GM19023 (cell line): ENCODE results near the gene ZNF26.
"Not testable (repeated sequence)": the region's sequence is repeated elsewhere in the genome, so short reads cannot be mapped to it uniquely, and the experiment has no call there.

Experiments used
- ATAC-seq: cut with Tn5 transposase; IDR thresholded peaks from one replicate; pipeline ENCODE4 v1.9.1; 2021; ENCODE audit warnings: mild to moderate bottlenecking, moderate library complexity; ENCODE audit not compliant: unreplicated experiment

Gene ZNF26

GRCh38 chr12:132955094-132956010 lies 30.8 kb upstream of the ZNF26 start:
- peak; percentile 29 for ATAC-seq

GRCh38 chr12:132956011-132956788 lies 30.0 kb upstream of the ZNF26 start, which contains the start of gene ZNF605:
Gene ZNF605 (minus strand): TSS chr12:132956306. CDS start chr12:132945635, 10,671 bp downstream.
- peak; percentile 94 for ATAC-seq

GRCh38 chr12:132961790-132962189 lies 24.4 kb upstream of the ZNF26 start:
- not testable (repeated sequence) for ATAC-seq

DNA sequence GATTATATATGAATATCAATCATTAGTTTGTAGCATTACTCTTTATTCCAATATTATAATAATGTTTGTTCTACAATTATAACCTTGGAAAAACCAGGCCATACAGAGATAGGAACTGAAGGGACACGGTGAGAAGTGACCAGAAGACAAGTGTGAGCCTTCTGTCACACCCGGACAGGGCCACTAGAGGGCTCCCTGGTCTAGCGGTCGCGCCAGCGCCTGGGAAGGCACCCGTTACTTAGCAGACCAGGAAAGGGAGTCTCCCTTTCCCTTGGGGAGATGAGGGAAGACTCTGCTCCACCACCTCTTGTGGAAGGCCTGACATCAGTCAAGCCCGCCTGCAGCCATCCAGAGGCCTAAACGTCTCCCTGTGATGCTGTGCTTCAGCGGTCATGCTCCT lies 22.2 kb upstream of the ZNF26 start:
- not testable (repeated sequence) for ATAC-seq

DNA sequence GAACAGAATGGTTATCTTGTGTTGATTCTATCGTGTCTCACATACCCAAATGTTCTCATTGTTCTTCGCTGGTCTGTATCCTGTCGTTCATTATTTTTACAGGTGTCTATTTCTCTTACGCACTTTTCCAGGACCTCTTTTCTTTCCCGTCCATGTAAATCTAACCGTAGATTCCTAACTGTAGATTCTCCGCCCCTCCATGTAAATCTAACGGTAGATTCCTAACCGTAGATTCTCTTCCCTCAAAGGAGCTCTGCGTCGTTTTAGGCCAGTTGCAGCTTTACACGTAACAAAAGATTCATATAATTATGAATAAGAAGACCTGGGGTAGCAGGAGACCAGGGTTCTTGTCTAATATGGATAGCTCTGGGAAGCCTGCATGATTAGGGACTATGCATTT lies 20.4 kb upstream of the ZNF26 start:
- ATAC-seq = no peak

- ATAC-seq = no peak
Observed at GRCh38 chr12:132966676-132967415, 19.3 kb upstream of the ZNF26 start.

DNA sequence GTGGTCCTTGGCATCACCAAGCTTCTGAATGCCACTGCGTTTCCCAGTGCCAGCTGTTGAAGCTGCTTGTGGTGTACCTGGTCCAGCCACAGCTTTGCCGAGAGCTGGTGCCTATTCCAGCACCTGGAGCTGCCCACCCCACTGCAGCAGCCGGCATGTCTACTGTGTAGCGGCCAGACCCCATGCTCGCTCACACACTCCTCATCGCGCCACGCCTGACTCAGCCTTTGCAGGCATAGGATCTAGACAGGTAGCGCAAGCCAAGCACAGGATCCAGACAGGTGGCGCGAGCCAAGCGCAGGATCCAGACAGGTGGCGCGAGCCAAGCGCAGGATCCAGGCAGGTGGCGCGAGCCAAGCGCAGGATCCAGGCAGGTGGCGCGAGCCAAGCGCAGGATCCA lies 18.4 kb upstream of the ZNF26 start:
- no peak for ATAC-seq

GRCh38 chr12:132972374-132972773 lies 13.8 kb upstream of the ZNF26 start:
- no peak for ATAC-seq

- not testable (repeated sequence) for ATAC-seq
Observed at GRCh38 chr12:132976870-132977269, 9.3 kb upstream of the ZNF26 start.

- ATAC-seq = no peak
Observed at GRCh38 chr12:132986885-132987225, 688 bp downstream of the ZNF26 start.

GRCh38 chr12:132998741-132999140 lies 12.6 kb downstream of the ZNF26 start:
- no peak for ATAC-seq

- no peak for ATAC-seq
Observed at GRCh38 chr12:133010657-133011297, 24.6 kb downstream of the ZNF26 start.

GRCh38 chr12:133023566-133023965 lies 37.4 kb downstream of the ZNF26 start:
- ATAC-seq = no peak

DNA sequence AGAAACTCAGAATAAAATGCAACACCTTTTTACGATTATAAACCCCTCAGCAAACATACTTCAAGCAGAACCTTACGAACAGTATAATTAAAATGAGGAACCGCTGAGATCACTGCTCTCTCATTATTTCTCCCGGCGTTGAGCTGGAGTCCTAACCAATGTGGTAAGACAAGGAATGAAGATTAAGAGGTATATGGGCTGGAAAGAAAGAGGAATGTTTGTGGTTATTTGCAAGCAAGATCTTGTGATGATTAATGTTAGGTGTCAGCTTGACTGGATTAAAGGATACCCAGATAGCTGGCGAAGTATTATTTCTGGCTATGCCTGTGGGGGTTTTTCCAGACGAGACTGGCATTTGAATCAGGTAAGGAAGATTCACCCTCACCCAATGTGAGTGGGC lies 40.8 kb downstream of the ZNF26 start:
- ATAC-seq = no peak

DNA sequence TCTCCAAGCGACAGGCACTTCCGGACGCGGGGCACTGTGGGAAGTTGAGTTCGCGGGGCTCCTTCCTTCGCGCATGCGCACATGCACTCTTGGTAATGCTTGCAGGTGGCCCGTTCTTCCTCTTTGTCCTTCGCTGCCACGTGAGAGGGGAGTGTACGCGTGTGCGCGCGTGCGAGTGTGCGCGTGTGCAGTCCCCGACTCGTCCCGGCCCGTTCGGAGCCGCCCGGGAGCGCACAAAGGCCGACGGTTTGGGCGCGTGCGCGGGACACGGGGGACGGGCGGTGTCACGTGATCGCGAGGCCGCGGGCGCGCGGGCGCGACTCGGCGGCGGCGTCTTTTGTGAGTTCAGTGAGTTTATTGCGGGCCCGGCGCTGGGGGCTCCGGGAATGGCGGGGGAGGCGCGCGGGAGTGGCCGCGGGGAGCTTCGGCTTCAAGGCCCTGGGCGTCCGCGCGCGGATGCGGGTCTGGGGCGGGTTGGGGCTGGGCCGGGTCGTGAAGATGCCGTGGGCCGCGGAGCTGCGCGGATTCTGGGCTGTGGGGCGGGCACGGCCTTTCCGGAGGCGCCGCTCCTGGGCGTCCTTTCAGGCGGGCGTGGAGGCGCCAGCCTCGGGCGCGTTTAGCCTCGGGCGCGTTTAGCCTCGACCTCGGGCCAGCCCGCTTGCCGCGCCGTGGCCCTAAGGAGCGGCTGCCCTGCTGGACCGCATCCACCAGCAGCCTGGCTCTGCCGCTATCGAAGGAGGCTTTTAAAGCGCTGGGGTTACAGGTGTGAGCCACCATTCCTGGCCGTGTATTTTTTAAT lies 51.2 kb downstream of the ZNF26 start, which contains the start of gene ZNF84:
ZNF84 (plus strand) TSS at position 303 of the 799 bp plus-strand sequence. CDS start 3,959 bp downstream, outside the sequence.
- peak; percentile 94 for ATAC-seq

DNA sequence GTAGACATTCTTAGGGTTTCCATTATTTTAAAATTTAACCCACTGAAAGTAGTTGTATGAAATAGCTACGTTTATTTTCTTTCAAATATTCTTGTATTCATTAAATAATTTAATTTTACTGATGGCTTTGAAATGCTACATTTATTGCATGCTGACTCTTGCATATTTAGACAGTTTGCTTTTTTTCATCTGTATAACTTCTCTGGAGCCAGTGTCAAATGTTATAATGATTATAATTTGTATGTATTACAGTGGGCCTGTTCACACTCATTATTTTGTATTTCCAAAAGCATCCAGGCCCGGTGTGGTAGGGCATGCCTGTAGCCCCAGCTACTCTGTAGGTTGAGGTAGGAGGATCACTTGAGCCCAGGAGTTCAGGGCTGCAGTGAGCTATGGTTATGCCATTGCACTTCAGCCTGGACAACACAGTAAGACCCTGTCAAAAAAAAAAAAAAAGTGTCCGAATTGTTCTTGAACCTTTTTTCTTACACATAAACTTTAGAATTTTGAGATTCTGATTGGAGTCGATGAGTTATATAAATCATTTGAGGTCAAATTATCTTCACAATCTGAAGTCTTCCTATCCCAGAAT lies 52.0 kb downstream of the ZNF26 start:
- ATAC-seq = no peak

DNA sequence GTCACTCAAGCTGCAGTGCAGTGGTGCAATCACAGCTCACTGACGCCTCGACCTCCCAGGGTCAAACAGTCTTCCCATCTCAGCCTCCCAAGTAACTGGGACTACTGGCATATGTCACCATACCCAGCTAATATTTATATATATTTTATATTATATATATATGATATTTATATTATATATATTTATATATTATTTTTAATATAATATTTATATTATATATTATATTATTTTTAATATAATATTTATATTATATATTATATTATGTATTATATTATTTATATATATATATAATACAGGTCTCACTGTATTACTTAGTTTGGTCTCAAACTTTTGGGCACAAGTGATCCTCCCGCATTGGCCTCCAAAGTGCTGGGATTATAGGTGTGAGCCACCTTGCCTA lies 60.5 kb downstream of the ZNF26 start:
- ATAC-seq = no peak

DNA sequence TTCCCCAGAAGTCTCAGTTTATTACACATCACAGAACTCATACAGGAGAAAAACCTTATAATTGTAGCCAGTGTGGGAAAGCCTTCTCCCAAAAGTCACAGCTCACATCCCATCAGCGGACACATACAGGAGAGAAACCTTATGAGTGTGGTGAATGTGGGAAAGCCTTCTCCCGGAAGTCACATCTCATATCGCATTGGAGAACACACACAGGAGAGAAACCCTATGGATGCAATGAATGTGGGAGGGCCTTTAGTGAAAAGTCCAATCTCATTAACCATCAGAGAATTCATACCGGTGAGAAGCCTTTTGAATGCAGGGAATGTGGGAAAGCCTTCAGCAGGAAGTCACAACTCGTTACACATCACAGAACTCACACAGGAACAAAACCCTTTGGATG lies 71.3 kb downstream of the ZNF26 start:
- ATAC-seq = no peak
